ENCODE results near the gene R3HDM2. TPM values are rescaled to one million over a fixed set of nuclear protein-coding genes. Genes with fewer than 3 reads are reported as not detected.

R3HDM2 gene
- total RNA-seq, 2 donors from 2014 or later = 78.9 to 79.1 TPM

- H3K4me1 Mint-ChIP-seq (ENCODE audit: low read depth) = peaks cover 73% of the 10 kb centered on the region
- H3K9me3 Mint-ChIP-seq = no peaks in the 10 kb centered on the region
- ATAC-seq (replicated peaks in 1 of 2) = peak; percentile 77 to 79
- H3K4me3 Mint-ChIP-seq = peak overlapping the region; percentile 81 to 90
- peaks cover 0 to 1% of the 10 kb centered on the region in 2 donors for H3K36me3 Mint-ChIP-seq (ENCODE audit: insufficient read depth in 2 of 2)
- peaks cover 7% of the 10 kb centered on the region for H3K27me3 Mint-ChIP-seq (ENCODE audit: low read depth)
- peak; percentile 92 for DNase-seq
- peak overlapping the region; percentile 50 for H3K27ac Mint-ChIP-seq
Observed at GRCh38 chr12:57462251-57462911, 31.5 kb upstream of the R3HDM2 start.

- Mint-ChIP-seq H3K9me3 (no peaks in the 10 kb centered on the region), H3K27me3 (ENCODE audit: low read depth) (peaks cover 7% of the 10 kb centered on the region), H3K4me3 (peak overlapping the region; percentile 81 to 90), H3K36me3 (ENCODE audit: insufficient read depth in 2 of 2) (peaks cover 0 to 1% of the 10 kb centered on the region in 2 donors), H3K27ac (no peak overlapping the region), H3K4me1 (ENCODE audit: low read depth) (peaks cover 74% of the 10 kb centered on the region)
- no peak for ATAC-seq (replicated peaks in 1 of 2)
- DNase-seq = no peak
Observed at GRCh38 chr12:57461917-57462250, 31.0 kb upstream of the R3HDM2 start.

DNA sequence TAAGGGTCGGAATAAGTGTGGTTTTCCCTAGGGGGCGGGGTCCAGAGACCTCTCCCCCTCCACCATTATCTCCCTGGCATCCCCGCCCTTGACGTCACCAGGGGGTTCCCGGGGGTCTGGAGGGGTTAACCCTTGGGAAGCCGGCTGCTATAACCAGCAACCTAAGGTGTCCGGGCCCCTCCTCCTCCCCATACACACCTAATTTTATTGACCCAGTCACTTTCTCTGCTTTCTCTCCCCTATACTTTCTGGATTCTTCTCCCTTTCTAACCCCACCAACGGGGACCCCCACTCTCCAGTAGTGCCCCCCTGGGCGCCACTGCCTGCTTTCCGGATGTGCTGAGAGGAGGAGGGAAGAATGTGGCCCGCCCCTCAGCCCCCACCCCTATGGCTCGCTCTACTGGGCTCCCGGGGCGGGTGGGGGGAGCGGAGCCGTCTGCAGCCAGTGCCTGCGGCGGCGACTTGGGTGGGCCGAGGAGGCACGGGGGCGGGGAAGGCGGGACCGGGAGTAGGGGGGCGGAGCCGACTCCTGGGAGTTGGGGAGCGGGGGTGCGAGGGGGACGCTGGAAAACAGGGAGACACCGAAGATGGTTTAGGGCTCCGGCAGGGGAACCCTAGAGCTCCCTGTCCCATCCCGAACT is 30.6 kb upstream of the R3HDM2 start:
- Mint-ChIP-seq H3K4me1 (ENCODE audit: low read depth) (peaks cover 75% of the 10 kb centered on the region), H3K4me3 (peak overlapping the region; percentile 81 to 90), H3K27ac (no peak overlapping the region), H3K27me3 (ENCODE audit: low read depth) (peaks cover 7% of the 10 kb centered on the region), H3K36me3 (ENCODE audit: insufficient read depth in 2 of 2) (peaks cover 0 to 1% of the 10 kb centered on the region in 2 donors), H3K9me3 (no peaks in the 10 kb centered on the region)
- DNase-seq (peak in 1 of 2 donors; percentile 40), ATAC-seq (replicated peaks in 1 of 2) (peak in 1 of 2 donors; percentile 18)

- Mint-ChIP-seq H3K4me3 (peak overlapping the region; percentile 81 to 90), H3K4me1 (ENCODE audit: low read depth) (peaks cover 78% of the 10 kb centered on the region), H3K36me3 (ENCODE audit: insufficient read depth in 2 of 2) (peaks cover 0 to 1% of the 10 kb centered on the region in 2 donors), H3K27me3 (ENCODE audit: low read depth) (peaks cover 7% of the 10 kb centered on the region), H3K9me3 (no peaks in the 10 kb centered on the region), H3K27ac (no peak overlapping the region)
- no peak for ATAC-seq (replicated peaks in 1 of 2)
- DNase-seq = no peak
Observed at GRCh38 chr12:57460841-57461275, 30.0 kb upstream of the R3HDM2 start.

DNA sequence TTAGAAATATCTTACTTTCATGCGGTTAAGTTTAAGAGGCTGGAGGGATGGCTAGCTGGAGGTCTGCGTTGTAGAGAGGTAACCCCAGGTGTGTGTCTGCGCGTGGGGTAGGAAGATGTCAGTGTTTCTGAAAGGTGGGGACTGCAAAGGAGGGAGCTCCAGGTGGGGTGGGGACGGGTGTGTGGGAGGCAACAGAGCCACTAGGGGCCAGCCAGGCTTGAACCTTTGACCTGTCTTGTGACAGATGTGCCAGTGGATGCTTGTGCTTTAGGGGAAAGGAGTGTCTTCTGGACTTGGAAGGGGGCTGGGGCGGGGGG is 29.6 kb upstream of the R3HDM2 start:
- no peaks in the 10 kb centered on the region for H3K9me3 Mint-ChIP-seq
- H3K36me3 Mint-ChIP-seq (ENCODE audit: insufficient read depth in 2 of 2) = peaks cover 0 to 1% of the 10 kb centered on the region in 2 donors
- no peak for DNase-seq
- H3K4me1 Mint-ChIP-seq (ENCODE audit: low read depth) = peaks cover 78% of the 10 kb centered on the region
- ATAC-seq (replicated peaks in 1 of 2) = no peak
- H3K27me3 Mint-ChIP-seq (ENCODE audit: low read depth) = peaks cover 7% of the 10 kb centered on the region
- H3K4me3 Mint-ChIP-seq = peak overlapping the region; percentile 81 to 90
- H3K27ac Mint-ChIP-seq = peak overlapping the region; percentile 43

GRCh38 chr12:57459750-57460467 is 29.1 kb upstream of the R3HDM2 start, which contains the start of gene GLI1:
GLI1 (plus strand) TSS chr12:57459785; CDS start chr12:57463692, 3,907 bp downstream.
- peak within 1 kb of the TSS; percentile 80 for H3K27ac Mint-ChIP-seq
- DNase-seq (no peak), ATAC-seq (replicated peaks in 1 of 2) (peak; percentile 17 to 20)
- peaks cover 83% of the 10 kb centered on the region for H3K4me1 Mint-ChIP-seq (ENCODE audit: low read depth)
- peak within 1 kb of the TSS; percentile 81 to 96 for H3K4me3 Mint-ChIP-seq
- no peaks in the 10 kb centered on the region for H3K9me3 Mint-ChIP-seq
- peaks cover 7% of the 10 kb centered on the region for H3K27me3 Mint-ChIP-seq (ENCODE audit: low read depth)
- peaks cover 0 to 1% of the 10 kb centered on the region in 2 donors for H3K36me3 Mint-ChIP-seq (ENCODE audit: insufficient read depth in 2 of 2)

DNA sequence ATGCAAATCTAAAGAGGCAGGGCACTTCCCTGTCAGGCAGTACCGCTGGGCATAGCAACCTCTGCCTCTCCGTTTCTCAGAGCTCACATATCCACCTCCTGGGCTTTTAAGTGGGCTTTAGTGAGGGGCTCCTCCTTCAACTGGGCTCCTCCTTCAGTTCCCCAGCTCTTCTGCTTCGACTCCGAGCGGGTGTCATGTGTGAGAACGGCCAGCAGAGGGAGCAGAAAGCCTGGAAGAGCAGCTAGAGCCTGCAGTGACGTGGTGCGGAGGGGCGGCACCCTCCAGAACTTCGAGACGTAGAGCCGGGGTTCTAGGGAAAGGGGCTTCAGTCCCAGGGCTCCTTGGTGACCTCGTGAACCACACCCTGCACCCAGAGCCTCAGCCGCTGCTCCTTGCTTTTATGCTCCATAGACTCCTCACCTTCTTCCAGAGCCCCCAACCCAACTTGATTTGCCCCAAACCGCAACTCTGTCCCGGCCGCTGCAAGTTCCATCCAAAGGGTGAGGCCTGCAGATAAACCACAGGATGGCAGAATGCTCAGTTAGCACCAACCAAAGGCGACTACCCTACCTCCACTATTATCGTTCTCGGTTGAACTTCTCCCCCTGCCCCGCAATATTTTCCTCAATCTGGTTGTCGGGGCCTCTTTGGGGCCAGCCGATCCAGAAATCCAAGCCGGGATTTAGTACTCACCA is 28.4 kb upstream of the R3HDM2 start:
- Mint-ChIP-seq H3K27me3 (ENCODE audit: low read depth) (peaks cover 7% of the 10 kb centered on the region), H3K4me3 (peak overlapping the region; percentile 81 to 96), H3K36me3 (ENCODE audit: insufficient read depth in 2 of 2) (peaks cover 0 to 1% of the 10 kb centered on the region in 2 donors), H3K27ac (peak overlapping the region; percentile 80), H3K4me1 (ENCODE audit: low read depth) (peaks cover 87% of the 10 kb centered on the region), H3K9me3 (no peaks in the 10 kb centered on the region)
- ATAC-seq (replicated peaks in 1 of 2) (peak; percentile 66 to 71), DNase-seq (peak; percentile 95 to 96)

GRCh38 chr12:57458665-57459054 is 27.8 kb upstream of the R3HDM2 start:
- Mint-ChIP-seq H3K4me3 (peak overlapping the region; percentile 81 to 96), H3K27me3 (ENCODE audit: low read depth) (peaks cover 7% of the 10 kb centered on the region), H3K4me1 (ENCODE audit: low read depth) (peaks cover 81% of the 10 kb centered on the region), H3K27ac (peak overlapping the region; percentile 80), H3K9me3 (no peaks in the 10 kb centered on the region), H3K36me3 (ENCODE audit: insufficient read depth in 2 of 2) (peaks cover 0 to 1% of the 10 kb centered on the region in 2 donors)
- DNase-seq (no peak), ATAC-seq (replicated peaks in 1 of 2) (no peak)

GRCh38 chr12:57456737-57457490 is 26.1 kb upstream of the R3HDM2 start:
- H3K4me3 Mint-ChIP-seq = peak overlapping the region; percentile 27 to 81
- no peak overlapping the region for H3K27ac Mint-ChIP-seq
- H3K27me3 Mint-ChIP-seq (ENCODE audit: low read depth) = peaks cover 7% of the 10 kb centered on the region
- H3K36me3 Mint-ChIP-seq (ENCODE audit: insufficient read depth in 2 of 2) = no peaks in the 10 kb centered on the region
- DNase-seq (no peak), ATAC-seq (replicated peaks in 1 of 2) (no peak)
- no peaks in the 10 kb centered on the region for H3K9me3 Mint-ChIP-seq
- H3K4me1 Mint-ChIP-seq (ENCODE audit: low read depth) = peaks cover 81% of the 10 kb centered on the region

GRCh38 chr12:57456145-57456700 is 25.4 kb upstream of the R3HDM2 start:
- DNase-seq (peak; percentile 71 to 73), ATAC-seq (replicated peaks in 1 of 2) (peak; percentile 41 to 44)
- no peak overlapping the region for H3K27ac Mint-ChIP-seq
- peak overlapping the region; percentile 89 to 91 for H3K4me3 Mint-ChIP-seq
- H3K9me3 Mint-ChIP-seq = no peaks in the 10 kb centered on the region
- H3K27me3 Mint-ChIP-seq (ENCODE audit: low read depth) = peaks cover 7% of the 10 kb centered on the region
- no peaks in the 10 kb centered on the region for H3K36me3 Mint-ChIP-seq (ENCODE audit: insufficient read depth in 2 of 2)
- H3K4me1 Mint-ChIP-seq (ENCODE audit: low read depth) = peaks cover 80% of the 10 kb centered on the region

DNA sequence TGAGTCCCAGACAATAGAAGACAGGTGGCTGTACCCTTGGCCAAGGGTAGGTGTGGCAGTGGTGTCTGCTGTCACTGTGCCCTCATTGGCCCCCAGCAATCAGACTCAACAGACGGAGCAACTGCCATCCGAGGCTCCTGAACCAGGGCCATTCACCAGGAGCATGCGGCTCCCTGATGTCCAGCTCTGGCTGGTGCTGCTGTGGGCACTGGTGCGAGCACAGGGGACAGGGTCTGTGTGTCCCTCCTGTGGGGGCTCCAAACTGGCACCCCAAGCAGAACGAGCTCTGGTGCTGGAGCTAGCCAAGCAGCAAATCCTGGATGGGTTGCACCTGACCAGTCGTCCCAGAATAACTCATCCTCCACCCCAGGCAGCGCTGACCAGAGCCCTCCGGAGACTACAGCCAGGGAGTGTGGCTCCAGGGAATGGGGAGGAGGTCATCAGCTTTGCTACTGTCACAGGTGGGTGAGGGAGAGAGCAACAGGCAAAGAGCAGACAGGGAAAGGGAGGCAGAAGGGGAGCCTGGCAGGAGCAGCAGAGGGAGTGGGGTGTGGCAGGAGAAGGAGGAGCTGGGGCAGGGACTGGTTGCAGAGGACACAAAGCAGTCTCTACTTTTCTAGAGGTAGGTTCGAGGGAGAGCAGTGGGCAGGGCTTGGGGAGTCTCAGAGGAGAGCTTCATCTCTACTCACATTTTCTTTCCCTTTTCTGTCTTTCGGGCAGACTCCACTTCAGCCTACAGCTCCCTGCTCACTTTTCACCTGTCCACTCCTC is 24.7 kb upstream of the R3HDM2 start:
- Mint-ChIP-seq H3K9me3 (no peaks in the 10 kb centered on the region), H3K27ac (no peak overlapping the region), H3K27me3 (ENCODE audit: low read depth) (peaks cover 6% of the 10 kb centered on the region), H3K36me3 (ENCODE audit: insufficient read depth in 2 of 2) (no peaks in the 10 kb centered on the region), H3K4me3 (peak overlapping the region; percentile 89 to 91), H3K4me1 (ENCODE audit: low read depth) (peaks cover 80% of the 10 kb centered on the region)
- DNase-seq (no peak), ATAC-seq (replicated peaks in 1 of 2) (peak in 1 of 2 donors; percentile 8)

Measured in activated T-cell treated with anti-CD3 and anti-CD28 coated beads, Interleukin-2, amount 50 U/mL, for 72 hours (primary cell).